NB4 (cell line): ENCODE measurements around the gene PEAK1.

ENCODE experiments used
- DNase-seq: peaks from one replicate; pipeline ENCODE4 v3.0.0; 2010; ENCODE audit warnings: low read depth
- H3K4me3 ChIP-seq: one replicate; pipeline ENCODE4 v1.5.1; 2011; ENCODE audit warnings: mild to moderate bottlenecking, low read depth, low read length, moderate library complexity
- MYC ChIP-seq: IDR thresholded peaks from 2 replicates; pipeline ENCODE4 v1.6.1; 2011; ENCODE audit warnings: low read depth, low read length
- POLR2A ChIP-seq: IDR thresholded peaks from 2 replicates; pipeline ENCODE4 v1.6.1; 2011; ENCODE audit warnings: mild to moderate bottlenecking; ENCODE audit not compliant: insufficient read length; ENCODE audit errors: extremely low read depth
- TF ChIP-seq, protein P1 (sequence below): IDR thresholded peaks from one replicate; pipeline ENCODE4 v1.5.1; 2012; ENCODE audit warnings: low read depth, low read length
- TF ChIP-seq, protein P2 (sequence below): IDR thresholded peaks from 2 replicates; pipeline ENCODE4 v1.6.1; 2011; ENCODE audit warnings: low read depth, low read length

Gene PEAK1

DNA sequence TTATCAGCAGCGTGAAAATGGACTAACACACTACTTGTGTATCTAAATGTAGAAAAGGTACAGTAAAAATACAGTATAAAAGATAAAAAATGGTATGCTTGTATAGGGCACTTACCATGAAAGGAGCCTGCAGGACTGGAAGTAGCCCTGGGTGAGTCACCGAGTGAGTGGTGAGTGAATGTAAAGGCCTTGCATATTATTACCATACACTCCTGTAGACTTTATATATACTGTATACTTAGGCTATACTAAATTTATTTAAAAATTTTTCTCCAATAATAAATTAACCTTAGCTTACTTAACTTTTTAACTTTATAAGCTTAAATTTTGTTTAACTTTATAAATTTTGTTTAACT, 281.8 kb downstream of the PEAK1 start:
- TF ChIP-seq, protein P1, sequence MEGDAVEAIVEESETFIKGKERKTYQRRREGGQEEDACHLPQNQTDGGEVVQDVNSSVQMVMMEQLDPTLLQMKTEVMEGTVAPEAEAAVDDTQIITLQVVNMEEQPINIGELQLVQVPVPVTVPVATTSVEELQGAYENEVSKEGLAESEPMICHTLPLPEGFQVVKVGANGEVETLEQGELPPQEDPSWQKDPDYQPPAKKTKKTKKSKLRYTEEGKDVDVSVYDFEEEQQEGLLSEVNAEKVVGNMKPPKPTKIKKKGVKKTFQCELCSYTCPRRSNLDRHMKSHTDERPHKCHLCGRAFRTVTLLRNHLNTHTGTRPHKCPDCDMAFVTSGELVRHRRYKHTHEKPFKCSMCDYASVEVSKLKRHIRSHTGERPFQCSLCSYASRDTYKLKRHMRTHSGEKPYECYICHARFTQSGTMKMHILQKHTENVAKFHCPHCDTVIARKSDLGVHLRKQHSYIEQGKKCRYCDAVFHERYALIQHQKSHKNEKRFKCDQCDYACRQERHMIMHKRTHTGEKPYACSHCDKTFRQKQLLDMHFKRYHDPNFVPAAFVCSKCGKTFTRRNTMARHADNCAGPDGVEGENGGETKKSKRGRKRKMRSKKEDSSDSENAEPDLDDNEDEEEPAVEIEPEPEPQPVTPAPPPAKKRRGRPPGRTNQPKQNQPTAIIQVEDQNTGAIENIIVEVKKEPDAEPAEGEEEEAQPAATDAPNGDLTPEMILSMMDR, result no peak
- TF ChIP-seq MYC, result no peak
- TF ChIP-seq, protein P2, sequence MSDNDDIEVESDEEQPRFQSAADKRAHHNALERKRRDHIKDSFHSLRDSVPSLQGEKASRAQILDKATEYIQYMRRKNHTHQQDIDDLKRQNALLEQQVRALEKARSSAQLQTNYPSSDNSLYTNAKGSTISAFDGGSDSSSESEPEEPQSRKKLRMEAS, result no peak
- no peak for DNase-seq
- no peak overlapping the region for H3K4me3 ChIP-seq

DNA sequence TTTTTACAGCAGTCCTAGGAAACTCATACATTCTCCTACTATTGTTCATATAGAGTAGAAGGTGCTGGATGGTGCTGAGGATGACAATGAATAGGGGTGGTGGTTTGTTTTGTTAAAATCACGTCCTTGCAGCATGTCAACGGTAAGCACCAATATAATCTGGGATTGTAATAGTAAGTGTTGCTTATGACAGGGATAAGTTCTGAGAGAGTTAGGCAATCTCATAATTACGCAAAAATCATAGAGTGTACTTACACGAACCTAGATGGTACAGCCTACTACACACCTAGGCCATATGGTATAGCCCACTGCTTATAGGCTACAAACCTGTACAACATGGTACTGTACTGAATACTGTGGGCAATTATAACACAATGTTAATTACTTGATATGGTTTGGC, 284.7 kb downstream of the PEAK1 start:
- no peak overlapping the region for H3K4me3 ChIP-seq
- DNase-seq, result no peak
- TF ChIP-seq POLR2A, result no peak
- no peak for TF ChIP-seq MYC
- TF ChIP-seq, protein P1, result no peak
- TF ChIP-seq, protein P2, result no peak

DNA sequence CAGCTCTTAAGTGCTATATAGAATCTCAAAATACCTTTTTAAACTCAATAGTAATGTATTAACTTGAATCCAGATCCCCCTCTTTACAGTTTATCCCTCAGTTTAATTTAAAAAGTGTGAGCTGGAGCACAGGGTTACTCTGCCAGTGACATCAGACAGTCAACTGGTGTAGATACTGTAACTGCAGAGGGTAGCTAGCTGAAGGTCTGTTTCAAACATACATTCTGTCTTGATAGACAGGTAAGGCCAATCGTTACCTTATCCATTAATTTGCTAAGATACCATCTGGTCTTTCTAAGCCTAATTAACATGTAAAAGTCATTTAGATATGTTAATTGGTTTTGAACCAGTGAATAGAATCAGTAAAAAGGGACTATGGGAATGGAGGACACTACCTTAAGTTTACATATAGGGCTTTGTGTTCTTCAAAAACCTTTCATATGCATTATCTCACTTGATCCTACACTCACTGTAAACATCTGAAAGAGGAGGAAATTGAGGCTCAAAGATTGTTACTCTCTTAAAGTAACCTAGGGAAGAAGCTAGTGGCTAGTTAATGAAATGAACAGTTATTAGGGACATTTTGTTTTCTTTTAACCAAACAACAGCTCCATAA, 289.5 kb downstream of the PEAK1 start:
- no peak overlapping the region for H3K4me3 ChIP-seq
- TF ChIP-seq, protein P2, result no peak
- TF ChIP-seq POLR2A (no peak), MYC (no peak)
- TF ChIP-seq, protein P1, result no peak
- no peak for DNase-seq

DNA sequence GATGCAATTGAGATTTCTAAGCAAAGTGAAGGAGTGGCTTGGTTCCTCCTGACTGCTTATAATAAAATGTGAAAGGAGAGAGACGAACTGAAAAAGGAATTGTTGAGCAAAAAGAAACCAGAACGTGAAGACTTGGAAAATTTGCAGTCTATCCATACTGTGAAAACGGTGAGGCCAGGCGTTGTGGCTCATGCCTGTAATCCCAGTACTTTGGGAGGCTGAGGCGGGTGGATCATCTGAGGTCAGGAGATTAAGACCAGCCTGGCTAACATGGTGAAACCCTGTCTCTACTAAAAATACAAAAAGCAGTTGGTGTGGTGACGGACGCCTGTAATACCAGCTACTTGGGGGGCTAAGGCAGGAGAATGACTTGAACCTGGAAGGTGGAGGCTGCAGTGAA, 292.3 kb downstream of the PEAK1 start:
- no peak overlapping the region for H3K4me3 ChIP-seq
- no peak for TF ChIP-seq POLR2A
- TF ChIP-seq, protein P2, result no peak
- TF ChIP-seq, protein P1, result no peak
- TF ChIP-seq MYC, result no peak
- no peak for DNase-seq

DNA sequence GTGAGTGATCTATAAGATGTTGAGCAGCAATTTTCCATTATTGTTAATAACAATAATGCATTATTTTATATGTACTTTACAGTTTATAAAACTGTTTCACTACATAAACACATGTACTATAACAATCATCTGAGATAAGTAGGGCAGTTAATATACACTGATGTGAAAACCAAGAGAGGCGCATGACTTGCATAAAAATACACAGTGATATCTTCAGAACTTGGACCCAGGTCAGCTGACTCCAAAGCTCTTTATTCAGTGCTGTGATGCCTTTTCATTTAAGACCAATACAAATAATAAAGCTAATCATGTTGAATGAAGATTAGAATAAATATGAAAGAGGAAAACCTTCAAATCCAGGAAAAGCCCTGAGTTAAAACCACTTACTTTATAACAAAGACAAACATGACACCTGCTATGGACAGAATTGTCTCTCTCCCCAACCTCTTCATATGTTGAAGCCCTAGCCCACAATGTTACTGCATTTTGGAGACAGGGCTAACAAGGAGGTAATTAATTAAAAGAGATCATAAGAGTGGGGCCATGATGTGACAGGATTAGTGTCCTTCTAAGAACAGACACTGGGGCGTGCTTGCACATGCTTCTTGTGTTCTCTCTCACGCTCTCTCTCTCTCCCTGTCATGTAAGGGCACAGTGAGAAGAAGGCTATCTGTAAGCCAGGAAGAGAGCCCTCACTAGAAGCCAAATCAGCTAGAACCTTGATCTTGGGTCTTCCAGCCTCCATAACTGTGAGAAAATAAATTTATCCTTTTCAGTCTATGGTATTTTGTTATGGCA, 293.2 kb downstream of the PEAK1 start:
- DNase-seq, result no peak
- H3K4me3 ChIP-seq, result no peak overlapping the region
- TF ChIP-seq, protein P1, result no peak
- TF ChIP-seq POLR2A (no peak), MYC (no peak)
- TF ChIP-seq, protein P2, result no peak
